ENCODE measurements around the gene LRRFIP2. TPM values are rescaled to one million over a fixed set of nuclear protein-coding genes. Genes with fewer than 3 reads are reported as not detected.
"Not testable (repeated sequence)": the region's sequence is repeated elsewhere in the genome, so short reads cannot be mapped to it uniquely, and the experiment has no call there.

Gene LRRFIP2
- 33.9 TPM for total RNA-seq

DNA sequence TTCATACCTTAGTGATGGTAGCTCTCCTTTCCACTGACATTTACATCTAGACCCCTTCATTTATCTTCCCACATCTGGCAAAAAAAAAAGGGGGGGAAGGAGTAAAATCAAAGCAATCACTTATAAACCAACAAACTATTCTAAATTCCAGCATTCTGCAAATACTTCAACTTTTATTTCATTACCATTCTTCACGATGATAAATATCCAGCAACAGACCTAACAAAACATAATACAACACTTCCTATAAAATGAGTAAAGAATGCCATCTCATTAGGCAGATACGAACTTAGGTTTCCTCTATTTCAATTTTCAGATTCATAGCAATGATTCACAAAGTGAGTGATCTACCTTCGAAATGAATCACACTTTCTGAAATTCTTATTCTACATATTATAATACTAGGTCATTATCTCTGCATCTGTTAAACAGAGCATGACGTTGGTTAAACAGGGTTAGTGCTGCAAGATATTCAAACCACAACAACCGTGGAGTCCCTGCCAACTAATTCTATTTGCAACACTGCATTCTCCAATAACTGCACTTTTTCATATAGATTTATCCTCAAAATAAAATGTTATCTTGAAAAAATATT lies at the start of gene LRRFIP2:
Gene LRRFIP2 (minus strand): TSS at position 51 of the 595 bp plus-strand sequence. CDS start 25,599 bp downstream, outside the sequence.
- Histone ChIP-seq H3K36me3 (ENCODE audit: control insufficient read depth in 3 of 3, insufficient read depth in 3 of 3, low read length in 3 of 3) (peaks cover 0 to 16% (median 3%) of the 10 kb centered on the region in 3 donors), H3K27ac (ENCODE audit: low read depth, low read length) (peak within 1 kb of the TSS; percentile 97), H3K27me3 (ENCODE audit: control insufficient read depth in 3 of 3, insufficient read depth in 3 of 3, low read length in 3 of 3) (no peaks in the 10 kb centered on the region), H3K4me3 (ENCODE audit: low read length in 3 of 3) (peak within 1 kb of the TSS; percentile 91 to 97 (median 93)), H3K4me1 (ENCODE audit: control insufficient read depth in 3 of 3, insufficient read depth in 3 of 3, low read length in 3 of 3) (peaks cover 38 to 50% (median 39%) of the 10 kb centered on the region in 3 donors), H3K9me3 (ENCODE audit: control insufficient read depth in 3 of 3, low read length in 3 of 3) (no peaks in the 10 kb centered on the region), H3K9ac (ENCODE audit: low read depth in 1 of 3, low read length in 3 of 3) (peak within 1 kb of the TSS; percentile 95 to 99 (median 95))

- Histone ChIP-seq H3K4me3 (ENCODE audit: low read length in 3 of 3) (no peak overlapping the region), H3K4me1 (ENCODE audit: control insufficient read depth in 3 of 3, insufficient read depth in 3 of 3, low read length in 3 of 3) (no peaks in the 10 kb centered on the region), H3K9me3 (ENCODE audit: control insufficient read depth in 3 of 3, low read length in 3 of 3) (no peaks in the 10 kb centered on the region), H3K27ac (ENCODE audit: low read depth, low read length) (no peak overlapping the region), H3K9ac (ENCODE audit: low read depth in 1 of 3, low read length in 3 of 3) (no peak overlapping the region), H3K27me3 (ENCODE audit: control insufficient read depth in 3 of 3, insufficient read depth in 3 of 3, low read length in 3 of 3) (no peaks in the 10 kb centered on the region), H3K36me3 (ENCODE audit: control insufficient read depth in 3 of 3, insufficient read depth in 3 of 3, low read length in 3 of 3) (no peaks in the 10 kb centered on the region)
Measured at GRCh38 chr3:37223576-37223975, 49.2 kb upstream of the LRRFIP2 start.

DNA sequence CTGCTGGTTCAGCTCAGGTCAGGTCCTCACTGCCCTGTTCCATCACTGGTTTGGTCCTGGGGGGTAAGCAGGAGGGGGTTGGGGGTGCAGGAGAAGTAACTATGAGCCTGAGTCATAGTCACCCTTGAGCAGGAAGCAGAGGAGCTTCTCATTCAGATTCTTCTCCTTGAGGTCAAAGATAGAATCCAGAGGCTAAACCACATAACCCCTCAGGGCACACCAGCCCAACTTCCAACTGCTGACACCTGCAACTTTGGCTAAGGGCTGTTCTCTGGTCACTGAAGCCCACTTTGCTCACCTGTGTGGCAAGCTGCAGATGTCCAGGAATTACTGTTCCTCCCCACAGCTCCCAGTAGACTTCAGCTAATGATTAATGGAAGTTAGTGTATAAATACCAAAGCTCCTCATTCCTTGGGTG lies 48.8 kb upstream of the LRRFIP2 start:
- Histone ChIP-seq H3K9me3 (ENCODE audit: control insufficient read depth in 3 of 3, low read length in 3 of 3) (no peaks in the 10 kb centered on the region), H3K27ac (ENCODE audit: low read depth, low read length) (no peak overlapping the region), H3K27me3 (ENCODE audit: control insufficient read depth in 3 of 3, insufficient read depth in 3 of 3, low read length in 3 of 3) (no peaks in the 10 kb centered on the region), H3K4me3 (ENCODE audit: low read length in 3 of 3) (no peak overlapping the region), H3K4me1 (ENCODE audit: control insufficient read depth in 3 of 3, insufficient read depth in 3 of 3, low read length in 3 of 3) (peaks cover 3% of the 10 kb centered on the region in 3 donors), H3K36me3 (ENCODE audit: control insufficient read depth in 3 of 3, insufficient read depth in 3 of 3, low read length in 3 of 3) (no peaks in the 10 kb centered on the region), H3K9ac (ENCODE audit: low read depth in 1 of 3, low read length in 3 of 3) (no peak overlapping the region)

DNA sequence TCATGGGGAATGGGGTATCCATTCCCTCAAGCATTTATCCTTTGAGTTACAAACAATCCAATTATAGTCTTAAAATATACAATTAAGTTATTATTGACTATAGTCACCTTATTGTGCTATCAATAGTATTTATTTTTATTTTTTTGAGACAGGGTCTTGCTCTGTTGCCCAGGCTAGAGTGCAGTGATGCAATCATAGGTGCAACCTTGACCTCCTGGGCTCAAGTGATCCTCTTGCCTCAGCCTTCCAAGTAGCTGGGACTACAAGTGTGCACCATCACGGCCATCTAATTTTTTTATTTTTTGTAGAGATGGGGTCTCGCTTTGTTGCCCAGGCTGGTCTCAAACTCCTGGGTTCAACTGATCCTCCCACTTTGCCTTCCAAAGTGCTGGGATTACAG lies 48.2 kb upstream of the LRRFIP2 start:
- H3K9me3 ChIP-seq (ENCODE audit: control insufficient read depth in 3 of 3, low read length in 3 of 3); H3K27me3 ChIP-seq (ENCODE audit: control insufficient read depth in 3 of 3, insufficient read depth in 3 of 3, low read length in 3 of 3); H3K27ac ChIP-seq (ENCODE audit: low read depth, low read length); H3K36me3 ChIP-seq (ENCODE audit: control insufficient read depth in 3 of 3, insufficient read depth in 3 of 3, low read length in 3 of 3); H3K4me1 ChIP-seq (ENCODE audit: control insufficient read depth in 3 of 3, insufficient read depth in 3 of 3, low read length in 3 of 3); H3K4me3 ChIP-seq (ENCODE audit: low read length in 3 of 3); H3K9ac ChIP-seq (ENCODE audit: low read depth in 1 of 3, low read length in 3 of 3): not testable (repeated sequence)

DNA sequence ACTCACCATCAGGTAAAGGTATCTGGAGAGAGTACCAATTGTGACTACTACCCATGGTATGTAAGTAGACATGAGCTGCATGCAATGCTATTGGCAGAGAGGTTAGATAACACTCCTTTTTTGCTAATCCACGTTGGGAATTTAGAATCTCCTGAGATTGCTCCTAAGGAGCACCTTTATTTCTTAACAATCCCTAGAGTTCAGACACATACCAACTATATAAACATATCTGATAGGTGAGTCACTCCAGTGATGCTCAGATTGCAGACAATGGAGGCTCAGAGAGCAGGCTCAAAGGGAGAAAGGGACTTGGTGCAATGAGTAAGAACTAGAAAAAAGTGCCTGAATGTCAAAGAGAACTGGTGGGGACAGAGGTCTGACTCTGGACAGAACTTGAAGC lies 47.0 kb upstream of the LRRFIP2 start:
- no peaks in the 10 kb centered on the region for H3K27me3 ChIP-seq (ENCODE audit: control insufficient read depth in 3 of 3, insufficient read depth in 3 of 3, low read length in 3 of 3)
- no peaks in the 10 kb centered on the region for H3K36me3 ChIP-seq (ENCODE audit: control insufficient read depth in 3 of 3, insufficient read depth in 3 of 3, low read length in 3 of 3)
- H3K4me1 ChIP-seq (ENCODE audit: control insufficient read depth in 3 of 3, insufficient read depth in 3 of 3, low read length in 3 of 3) = peaks cover 4 to 9% (median 5%) of the 10 kb centered on the region in 3 donors
- no peaks in the 10 kb centered on the region for H3K9me3 ChIP-seq (ENCODE audit: control insufficient read depth in 3 of 3, low read length in 3 of 3)
- H3K27ac ChIP-seq (ENCODE audit: low read depth, low read length) = no peak overlapping the region
- no peak overlapping the region for H3K9ac ChIP-seq (ENCODE audit: low read depth in 1 of 3, low read length in 3 of 3)
- H3K4me3 ChIP-seq (ENCODE audit: low read length in 3 of 3) = no peak overlapping the region

DNA sequence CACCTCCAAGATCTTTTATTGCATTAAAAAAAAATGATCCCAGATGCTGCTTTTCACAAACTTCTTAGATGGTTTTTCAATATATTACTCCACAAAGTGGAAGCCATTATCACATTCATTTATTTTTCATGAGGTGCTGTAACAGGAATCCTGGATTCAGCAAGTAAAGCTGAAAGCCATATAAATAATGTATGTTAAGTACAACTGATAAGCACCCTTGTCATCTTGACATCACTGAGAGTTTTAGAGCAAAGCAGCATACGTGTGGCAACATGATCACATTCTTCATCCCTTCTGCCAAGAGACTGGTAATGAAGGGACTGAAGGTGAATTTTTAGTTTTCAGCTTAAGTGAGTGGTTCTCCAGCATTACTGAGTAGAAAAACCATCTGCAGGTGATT lies 44.9 kb upstream of the LRRFIP2 start:
- no peaks in the 10 kb centered on the region for H3K36me3 ChIP-seq (ENCODE audit: control insufficient read depth in 3 of 3, insufficient read depth in 3 of 3, low read length in 3 of 3)
- no peak overlapping the region for H3K9ac ChIP-seq (ENCODE audit: low read depth in 1 of 3, low read length in 3 of 3)
- H3K9me3 ChIP-seq (ENCODE audit: control insufficient read depth in 3 of 3, low read length in 3 of 3) = no peaks in the 10 kb centered on the region
- no peaks in the 10 kb centered on the region for H3K27me3 ChIP-seq (ENCODE audit: control insufficient read depth in 3 of 3, insufficient read depth in 3 of 3, low read length in 3 of 3)
- H3K4me3 ChIP-seq (ENCODE audit: low read length in 3 of 3) = no peak overlapping the region
- H3K4me1 ChIP-seq (ENCODE audit: control insufficient read depth in 3 of 3, insufficient read depth in 3 of 3, low read length in 3 of 3) = peaks cover 4 to 9% (median 5%) of the 10 kb centered on the region in 3 donors
- no peak overlapping the region for H3K27ac ChIP-seq (ENCODE audit: low read depth, low read length)

- no peak overlapping the region for H3K27ac ChIP-seq (ENCODE audit: low read depth, low read length)
- no peaks in the 10 kb centered on the region for H3K27me3 ChIP-seq (ENCODE audit: control insufficient read depth in 3 of 3, insufficient read depth in 3 of 3, low read length in 3 of 3)
- H3K9me3 ChIP-seq (ENCODE audit: control insufficient read depth in 3 of 3, low read length in 3 of 3) = no peaks in the 10 kb centered on the region
- H3K9ac ChIP-seq (ENCODE audit: low read depth in 1 of 3, low read length in 3 of 3) = no peak overlapping the region
- H3K36me3 ChIP-seq (ENCODE audit: control insufficient read depth in 3 of 3, insufficient read depth in 3 of 3, low read length in 3 of 3) = no peaks in the 10 kb centered on the region
- peaks cover 4 to 9% (median 5%) of the 10 kb centered on the region in 3 donors for H3K4me1 ChIP-seq (ENCODE audit: control insufficient read depth in 3 of 3, insufficient read depth in 3 of 3, low read length in 3 of 3)
- H3K4me3 ChIP-seq (ENCODE audit: low read length in 3 of 3) = no peak overlapping the region
Measured at GRCh38 chr3:37218206-37218605, 43.8 kb upstream of the LRRFIP2 start.

- Histone ChIP-seq H3K4me1 (ENCODE audit: control insufficient read depth in 3 of 3, insufficient read depth in 3 of 3, low read length in 3 of 3) (peaks cover 4 to 9% (median 5%) of the 10 kb centered on the region in 3 donors), H3K27ac (ENCODE audit: low read depth, low read length) (no peak overlapping the region), H3K9ac (ENCODE audit: low read depth in 1 of 3, low read length in 3 of 3) (no peak overlapping the region), H3K27me3 (ENCODE audit: control insufficient read depth in 3 of 3, insufficient read depth in 3 of 3, low read length in 3 of 3) (no peaks in the 10 kb centered on the region), H3K9me3 (ENCODE audit: control insufficient read depth in 3 of 3, low read length in 3 of 3) (no peaks in the 10 kb centered on the region), H3K4me3 (ENCODE audit: low read length in 3 of 3) (no peak overlapping the region), H3K36me3 (ENCODE audit: control insufficient read depth in 3 of 3, insufficient read depth in 3 of 3, low read length in 3 of 3) (no peaks in the 10 kb centered on the region)
Measured at GRCh38 chr3:37217098-37217849, 42.9 kb upstream of the LRRFIP2 start.

GRCh38 chr3:37216597-37217097 lies 42.3 kb upstream of the LRRFIP2 start:
- Histone ChIP-seq H3K9me3 (ENCODE audit: control insufficient read depth in 3 of 3, low read length in 3 of 3) (no peaks in the 10 kb centered on the region), H3K36me3 (ENCODE audit: control insufficient read depth in 3 of 3, insufficient read depth in 3 of 3, low read length in 3 of 3) (no peaks in the 10 kb centered on the region), H3K27me3 (ENCODE audit: control insufficient read depth in 3 of 3, insufficient read depth in 3 of 3, low read length in 3 of 3) (no peaks in the 10 kb centered on the region), H3K27ac (ENCODE audit: low read depth, low read length) (no peak overlapping the region), H3K4me3 (ENCODE audit: low read length in 3 of 3) (no peak overlapping the region), H3K4me1 (ENCODE audit: control insufficient read depth in 3 of 3, insufficient read depth in 3 of 3, low read length in 3 of 3) (peaks cover 4 to 9% (median 5%) of the 10 kb centered on the region in 3 donors), H3K9ac (ENCODE audit: low read depth in 1 of 3, low read length in 3 of 3) (no peak overlapping the region)

- H3K9ac ChIP-seq (ENCODE audit: low read depth in 1 of 3, low read length in 3 of 3) = no peak overlapping the region
- no peaks in the 10 kb centered on the region for H3K27me3 ChIP-seq (ENCODE audit: control insufficient read depth in 3 of 3, insufficient read depth in 3 of 3, low read length in 3 of 3)
- no peaks in the 10 kb centered on the region for H3K9me3 ChIP-seq (ENCODE audit: control insufficient read depth in 3 of 3, low read length in 3 of 3)
- no peak overlapping the region for H3K4me3 ChIP-seq (ENCODE audit: low read length in 3 of 3)
- H3K27ac ChIP-seq (ENCODE audit: low read depth, low read length) = no peak overlapping the region
- H3K36me3 ChIP-seq (ENCODE audit: control insufficient read depth in 3 of 3, insufficient read depth in 3 of 3, low read length in 3 of 3) = no peaks in the 10 kb centered on the region
- peaks cover 4 to 13% (median 8%) of the 10 kb centered on the region in 3 donors for H3K4me1 ChIP-seq (ENCODE audit: control insufficient read depth in 3 of 3, insufficient read depth in 3 of 3, low read length in 3 of 3)
Measured at GRCh38 chr3:37214076-37214475, 39.7 kb upstream of the LRRFIP2 start.
